Keratinocyte (primary cell): ENCODE measurements around the gene ZNF749. TPM values are rescaled to one million over a fixed set of nuclear protein-coding genes. Genes with fewer than 3 reads are reported as not detected.

Source experiments
- DNase-seq: peaks from one replicate; pipeline ENCODE4 v3.0.0-alpha.2; 2011; ENCODE audit warnings: low read depth, missing footprints, low spot score
- FAIRE-seq: peaks from 2 replicates; lab custom pipeline; 2011; peaks lifted over from hg19 to GRCh38; lab: Jason Lieb, UNC
- H2AFZ ChIP-seq: 2 replicates; pipeline ENCODE4 v1.6.0; 2012; ENCODE audit warnings: low read length, control low read depth, inconsistent platforms; ENCODE audit not compliant: control insufficient read depth
- H3K27ac ChIP-seq: 2 replicates; pipeline ENCODE4 v1.5.1; 2011; ENCODE audit warnings: low read length; ENCODE audit not compliant: control insufficient read depth, insufficient read depth
- H3K27me3 ChIP-seq: 3 replicates; pipeline ENCODE4 v1.6.0; 2011; ENCODE audit warnings: low read length; ENCODE audit not compliant: control insufficient read depth, insufficient read depth; ENCODE audit errors: extremely low read depth
- H3K36me3 ChIP-seq, 2 experiments: 2 replicates in 1 of 2; 3 replicates in 1 of 2; pipeline ENCODE4 v1.5.1; 2011; ENCODE audit warnings: low read length in 2 of 2, mild to moderate bottlenecking in 1 of 2; ENCODE audit not compliant: control insufficient read depth in 2 of 2, insufficient read depth in 2 of 2; ENCODE audit errors: extremely low read depth in 1 of 2
- H3K4me1 ChIP-seq: 3 replicates; pipeline ENCODE4 v1.5.1; 2011; ENCODE audit warnings: low read length; ENCODE audit not compliant: control insufficient read depth, insufficient read depth; ENCODE audit errors: extremely low read depth
- H3K4me2 ChIP-seq: 3 replicates; pipeline ENCODE4 v1.6.0; 2011; ENCODE audit warnings: low read depth, low read length; ENCODE audit not compliant: control insufficient read depth, insufficient read depth; ENCODE audit errors: extremely low read depth
- H3K4me3 ChIP-seq, 3 experiments: fragments of 200-600 bp in 1 of 3; sonication (generic) in 1 of 3; 2 replicates in 2 of 3; 3 replicates in 1 of 3; pipeline ENCODE4 v1.5.1; 2011 to 2016; ENCODE audit warnings: low read length in 3 of 3, mild to moderate bottlenecking in 3 of 3, control low read depth in 2 of 3, inconsistent platforms in 1 of 3, low read depth in 1 of 3, mixed read lengths in 1 of 3, mixed run types in 1 of 3, moderate library complexity in 1 of 3; ENCODE audit not compliant: control insufficient read depth in 2 of 3, insufficient read depth in 2 of 3; ENCODE audit errors: extremely low read depth in 1 of 3
- H3K79me2 ChIP-seq: 2 replicates; pipeline ENCODE4 v1.6.0; 2012; ENCODE audit warnings: low read length; ENCODE audit not compliant: control insufficient read depth, insufficient read depth
- H3K9ac ChIP-seq: 3 replicates; pipeline ENCODE4 v1.6.0; 2011; ENCODE audit warnings: low read length; ENCODE audit not compliant: control insufficient read depth, insufficient read depth; ENCODE audit errors: extremely low read depth
- H3K9me1 ChIP-seq: 3 replicates; pipeline ENCODE4 v1.6.0; 2011; ENCODE audit warnings: low read length; ENCODE audit not compliant: control insufficient read depth, insufficient read depth; ENCODE audit errors: extremely low read depth
- H3K9me3 ChIP-seq: 2 replicates; pipeline ENCODE4 v1.5.1; 2012; ENCODE audit warnings: low read depth, low read length; ENCODE audit not compliant: control insufficient read depth
- H4K20me1 ChIP-seq: 3 replicates; pipeline ENCODE4 v1.6.0; 2011; ENCODE audit warnings: low read length; ENCODE audit not compliant: control insufficient read depth, insufficient read depth; ENCODE audit errors: extremely low read depth
- CTCF ChIP-seq, 3 experiments: IDR thresholded peaks in 1 of 3; conservative IDR thresholded peaks in 1 of 3; optimal IDR thresholded peaks in 1 of 3; 2 replicates in 2 of 3; 3 replicates in 1 of 3; pipeline versions ENCODE3 to v1.5.1; 2011; ENCODE audit warnings: low read length in 3 of 3, mild to moderate bottlenecking in 3 of 3, moderate library complexity in 2 of 3, control low read depth in 1 of 3, inconsistent platforms in 1 of 3; ENCODE audit not compliant: insufficient read depth in 2 of 3; ENCODE audit errors: extremely low read depth in 1 of 3
- EZH2 ChIP-seq: IDR thresholded peaks from one replicate; pipeline ENCODE4 v1.6.1; 2012; ENCODE audit warnings: inconsistent platforms, mild to moderate bottlenecking, low read length, moderate library complexity
- dilution Hi-C: fragments of 300-500 bp; cut with MboI; formaldehyde crosslinking; loops from one replicate; pipeline ENCODE4 v1.7.0; 2020; ENCODE audit warnings: low sequenced_read_pairs; ENCODE audit not compliant: extremely low pct_ligation_motif_present
- polyA plus RNA-seq, 5 experiments: library from polyadenylated mRNA; depleted of rRNA in 3 of 5; stranded (reverse) in 3 of 5; stranded (forward) in 1 of 5; unstranded in 1 of 5; fragments of >200 nt; gene quantifications; 1 replicate in 1 of 5; 2 replicates in 3 of 5; 3 replicates in 1 of 5; pipeline versions ENCODE4 v1.2.1 to v1.2.3, GENCODE V29; 2011 to 2012; ENCODE audit warnings: missing spikeins in 2 of 5, low read depth in 1 of 5, low replicate concordance in 1 of 5

ZNF749 gene
- polyA plus RNA-seq, 1 donor (not counting 4 experiments of a cell fraction or from before 2014, with no cell fraction given) = 6.3 TPM

- H3K4me2 ChIP-seq = no peak overlapping the region
- dilution Hi-C loops = no loop called here
- H3K27ac ChIP-seq = no peak overlapping the region
- H3K9ac ChIP-seq = no peak overlapping the region
- H3K79me2 ChIP-seq = peaks cover 6% of the 10 kb centered on the region
- H3K36me3 ChIP-seq = no peaks in the 10 kb centered on the region
- no peak overlapping the region for H3K4me3 ChIP-seq
- no peaks in the 10 kb centered on the region for H4K20me1 ChIP-seq
- FAIRE-seq (no peak), DNase-seq (peak; percentile 26)
- no peaks in the 10 kb centered on the region for H3K27me3 ChIP-seq
- H3K9me1 ChIP-seq = peaks cover 3% of the 10 kb centered on the region
- H3K9me3 ChIP-seq = no peaks in the 10 kb centered on the region
- TF ChIP-seq CTCF (optimal IDR thresholded peaks at IDR 0.05 in 1 of 3, IDR thresholded peaks at IDR 0.05 in 1 of 3, conservative IDR thresholded peaks at IDR 0.05 in 1 of 3; ENCODE audit: extremely low read depth in 1 of 3, insufficient read depth in 2 of 3, low read length in 3 of 3) = peak; percentile 91 to 96 (median 92)
- no peak for TF ChIP-seq EZH2
- H2AFZ ChIP-seq = no peak overlapping the region
- H3K4me1 ChIP-seq = peaks cover 4% of the 10 kb centered on the region
These were observed 28.5 kb upstream of the ZNF749 start for GRCh38 chr19:57406516-57407123.

- Histone ChIP-seq H3K4me3 (peak within 1 kb of the TSS; percentile 65 to 93 (median 93)), H3K27me3 (no peaks in the 10 kb centered on the region), H3K36me3 (peaks cover 2 to 4% of the 10 kb centered on the region in 2 experiments), H3K4me1 (peaks cover 11% of the 10 kb centered on the region), H3K9ac (peak within 1 kb of the TSS; percentile 81), H3K27ac (peak within 1 kb of the TSS; percentile 47), H3K9me1 (peaks cover 3% of the 10 kb centered on the region), H4K20me1 (no peaks in the 10 kb centered on the region), H3K9me3 (no peaks in the 10 kb centered on the region), H2AFZ (peak within 1 kb of the TSS; percentile 98), H3K4me2 (peak within 1 kb of the TSS; percentile 83), H3K79me2 (peaks cover 25% of the 10 kb centered on the region)
- TF ChIP-seq EZH2 (no peak), CTCF (optimal IDR thresholded peaks at IDR 0.05 in 1 of 3, IDR thresholded peaks at IDR 0.05 in 1 of 3, conservative IDR thresholded peaks at IDR 0.05 in 1 of 3; ENCODE audit: extremely low read depth in 1 of 3, insufficient read depth in 2 of 3, low read length in 3 of 3) (no peak)
- FAIRE-seq = peak; percentile 95
- dilution Hi-C loops = no loop called here
- DNase-seq = peak; percentile 41
These were observed 24.1 kb upstream of the ZNF749 start, which contains the start of gene ZNF17 for GRCh38 chr19:57410877-57411671. Gene ZNF17 (plus strand): TSS chr19:57411161. CDS start chr19:57413616, 2,455 bp downstream.
